ENCODE data around the gene LRRC51.

DNA sequence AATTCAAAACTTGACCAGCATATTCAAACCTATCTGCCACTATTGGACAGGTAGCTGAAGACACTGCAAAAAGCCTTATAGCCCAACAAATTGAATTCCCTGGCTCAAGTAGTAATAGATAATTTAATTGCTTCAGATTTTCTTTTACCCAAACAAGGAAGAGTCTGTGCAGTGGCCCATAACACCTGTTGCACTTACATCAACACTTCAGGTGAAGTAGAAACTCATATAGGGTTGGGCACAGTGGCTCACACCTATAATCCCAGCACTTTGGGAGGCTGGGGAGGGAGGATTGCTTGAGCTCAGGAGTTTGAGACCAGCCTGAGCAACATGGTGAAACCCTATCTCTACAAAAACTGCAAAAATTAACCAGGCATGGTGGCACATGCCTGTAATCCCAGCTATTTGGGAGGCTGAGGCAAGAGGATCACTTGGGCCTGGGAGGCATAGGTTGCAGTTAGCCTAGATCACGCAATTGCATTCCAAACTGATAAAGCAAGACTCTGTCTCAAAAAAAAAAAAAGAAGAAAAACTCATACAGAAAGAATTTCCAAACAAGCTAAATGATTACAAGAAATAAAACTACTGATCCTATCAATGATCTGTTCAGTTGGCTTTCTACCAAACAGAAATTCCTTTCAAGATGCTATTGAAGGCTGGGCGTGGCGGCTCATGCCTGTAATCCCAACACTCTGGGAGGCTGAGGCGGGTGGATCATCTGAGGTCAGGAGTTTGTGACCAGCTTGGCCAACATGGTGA lies 64.3 kb downstream of the LRRC51 start:
- TF ChIP-seq CTCF (conservative IDR thresholded peaks at IDR 0.05 in 1 of 2, IDR thresholded peaks at IDR 0.05 in 1 of 2; ENCODE audit: extremely low read depth in 1 of 2, insufficient read depth in 1 of 2, low read depth in 1 of 2, low read length in 2 of 2): no peak
- TF ChIP-seq EZH2 (IDR thresholded peaks at IDR 0.05; ENCODE audit: borderline replicate concordance, low read length): no peak
